Measurements from ENCODE around the gene CASKIN2.

CASKIN2 gene

DNA sequence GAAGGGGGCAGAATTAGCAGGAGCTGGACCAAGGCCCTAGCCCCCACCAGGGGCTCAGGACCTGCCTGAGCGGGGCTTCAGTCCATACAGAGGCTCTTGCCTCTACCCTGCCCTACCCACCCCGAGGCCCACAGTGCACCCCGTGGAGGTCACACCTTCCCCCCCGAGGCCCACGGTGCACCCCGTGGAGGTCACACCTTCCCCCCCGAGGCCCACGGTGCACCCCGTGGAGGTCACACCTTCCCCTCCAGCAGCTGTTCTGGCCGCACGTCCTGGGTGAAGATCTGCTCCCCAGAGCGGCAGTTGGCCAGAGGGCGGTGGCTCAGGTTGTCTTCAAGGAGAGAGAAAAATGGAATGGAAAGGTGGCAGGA lies 11.4 kb downstream of the CASKIN2 start:
- no peak for DNase-seq (ENCODE audit: low spot score)

GRCh38 chr17:75503337-75503950 lies 11.9 kb downstream of the CASKIN2 start:
- DNase-seq (ENCODE audit: low spot score) = no peak

DNA sequence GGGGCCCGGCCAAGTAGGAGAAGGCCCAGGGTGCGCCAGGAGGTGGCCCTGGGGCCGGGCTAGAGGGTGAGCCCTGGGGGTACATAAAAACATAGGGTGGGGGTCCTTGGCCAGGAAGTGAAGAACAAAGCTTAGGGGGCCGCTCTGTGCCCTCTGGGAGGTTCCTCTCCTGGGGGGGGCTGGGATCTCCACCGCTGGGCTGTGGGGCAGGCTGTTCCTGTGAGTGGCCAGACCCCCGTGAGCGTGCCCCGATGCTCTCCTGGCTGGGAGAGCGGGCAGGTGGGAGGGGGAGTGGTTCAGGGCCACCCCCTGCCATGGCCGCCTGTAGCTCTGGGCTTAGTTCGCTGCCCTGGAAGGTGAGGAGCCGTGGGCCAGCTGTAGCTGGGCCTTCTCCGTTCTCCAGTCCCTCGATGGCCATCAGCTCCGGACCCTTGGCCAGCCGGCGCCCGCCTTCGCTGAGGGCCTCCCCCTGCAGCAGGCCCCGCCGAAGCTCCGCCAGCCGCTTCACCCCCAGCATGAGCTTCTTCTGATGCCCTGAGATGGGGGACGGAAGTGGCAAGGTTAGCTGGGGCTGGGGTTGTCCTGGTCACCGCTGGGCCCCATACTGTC lies 12.5 kb downstream of the CASKIN2 start:
- no peak for DNase-seq (ENCODE audit: low spot score)

DNA sequence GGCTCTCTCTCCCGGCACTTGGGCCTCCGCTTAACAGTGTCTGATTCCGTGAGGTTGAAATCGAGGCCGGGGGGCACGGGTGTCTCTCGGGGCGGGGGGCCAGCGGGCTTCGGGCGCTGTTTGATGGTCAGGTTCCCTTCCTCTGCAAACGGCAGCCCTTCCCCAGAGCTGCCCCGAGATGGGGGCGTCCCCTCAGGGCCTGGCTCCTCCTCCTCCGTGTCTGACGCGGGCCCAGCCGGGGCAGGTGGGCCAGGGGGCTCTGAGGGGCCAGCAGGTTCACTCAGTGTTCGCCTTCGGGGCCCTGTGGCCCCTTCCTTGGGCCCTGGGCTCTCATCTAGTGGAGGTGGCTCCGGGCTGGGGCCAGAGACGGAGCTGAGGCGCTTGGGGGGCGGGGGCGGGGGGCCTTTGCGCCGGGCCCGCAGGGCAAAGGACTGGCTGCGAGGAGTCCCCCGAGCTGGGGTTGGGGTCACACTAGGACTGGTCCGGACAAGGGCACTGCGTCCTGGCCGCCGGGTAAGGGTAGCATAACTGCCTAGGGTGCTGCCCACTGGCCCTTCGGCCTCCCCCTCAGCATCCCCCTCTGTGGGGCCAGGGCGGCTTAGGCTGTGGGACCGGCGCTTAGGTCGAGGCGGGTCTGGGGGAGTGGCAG lies 13.1 kb downstream of the CASKIN2 start:
- no peak for DNase-seq (ENCODE audit: low spot score)

GRCh38 chr17:75501378-75502071 lies 13.8 kb downstream of the CASKIN2 start:
- no peak for DNase-seq (ENCODE audit: low spot score)

DNA sequence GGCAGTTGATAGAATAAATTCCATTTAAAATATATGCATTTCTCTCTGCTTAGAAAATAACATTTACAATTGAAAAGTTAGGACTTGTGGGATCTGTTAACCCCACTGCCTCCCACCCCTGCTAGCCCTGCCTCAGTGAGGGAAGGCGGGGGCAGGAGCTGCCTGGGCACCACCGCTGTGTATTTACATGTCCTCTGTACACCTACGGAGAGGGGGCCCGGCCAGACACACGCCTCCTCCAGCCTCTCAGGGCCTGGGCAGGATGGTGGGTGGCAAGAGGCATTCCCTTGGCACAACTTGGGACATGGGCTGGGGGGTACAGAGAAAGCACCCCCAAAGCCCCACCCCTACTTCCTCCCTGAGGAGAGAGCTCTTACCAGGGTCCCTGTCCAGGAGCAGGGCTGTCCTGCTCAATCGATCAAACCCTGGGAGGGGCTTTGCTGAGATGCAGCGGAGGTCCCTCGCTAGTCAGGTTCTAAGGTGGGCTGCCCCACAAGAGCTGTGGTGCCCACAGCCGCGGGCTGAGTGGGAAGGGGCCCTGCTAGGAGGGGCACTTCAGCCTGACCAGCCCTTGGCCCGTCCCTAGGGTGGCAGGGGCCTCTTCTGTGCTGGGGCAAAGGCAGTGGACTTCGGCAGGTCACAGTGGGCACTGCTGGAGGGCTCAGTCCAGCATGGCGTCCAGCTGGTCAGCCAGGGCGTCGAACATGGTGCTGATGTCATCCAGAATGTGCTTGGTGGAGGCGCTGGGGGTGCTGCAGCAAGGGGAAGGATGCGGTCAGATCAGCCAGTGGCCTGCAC lies 14.7 kb downstream of the CASKIN2 start:
- DNase-seq (ENCODE audit: low spot score) = no peak

DNA sequence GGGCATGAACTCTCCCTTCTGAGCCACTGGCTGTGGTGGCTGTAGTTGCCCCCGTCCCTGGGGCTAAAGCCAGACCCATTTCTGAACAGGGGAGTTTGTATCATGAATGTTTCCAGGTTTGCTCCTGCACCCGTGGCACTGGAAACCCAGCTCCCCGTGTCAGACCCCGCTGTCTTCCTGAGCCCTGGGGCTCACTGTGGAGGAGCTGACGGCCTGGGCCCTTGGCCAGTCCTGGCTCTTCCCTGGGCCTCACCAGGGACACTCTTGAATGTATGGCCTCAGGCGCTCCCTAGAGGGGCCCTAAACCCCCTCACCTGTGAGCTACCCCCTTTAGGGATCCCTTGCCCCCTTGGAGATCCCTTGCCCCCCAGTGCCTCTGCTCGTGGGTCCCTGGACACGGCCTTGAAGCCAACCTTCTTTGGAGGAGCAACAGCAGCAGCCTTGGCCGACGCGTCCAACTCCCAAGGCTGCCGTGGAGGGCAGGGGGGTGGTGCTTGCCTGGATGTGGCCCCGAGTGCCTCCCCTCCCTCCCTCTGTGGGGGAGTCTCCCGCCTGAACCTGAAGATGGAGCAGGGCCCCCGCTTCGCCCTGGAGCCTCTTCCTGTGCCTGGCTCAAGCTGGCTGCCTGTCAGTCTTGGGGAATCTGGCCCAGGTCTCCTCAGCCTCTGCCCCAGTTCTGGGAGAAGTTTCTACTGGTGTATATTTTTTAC lies 15.9 kb downstream of the CASKIN2 start:
- no peak for DNase-seq (ENCODE audit: low spot score)

DNA sequence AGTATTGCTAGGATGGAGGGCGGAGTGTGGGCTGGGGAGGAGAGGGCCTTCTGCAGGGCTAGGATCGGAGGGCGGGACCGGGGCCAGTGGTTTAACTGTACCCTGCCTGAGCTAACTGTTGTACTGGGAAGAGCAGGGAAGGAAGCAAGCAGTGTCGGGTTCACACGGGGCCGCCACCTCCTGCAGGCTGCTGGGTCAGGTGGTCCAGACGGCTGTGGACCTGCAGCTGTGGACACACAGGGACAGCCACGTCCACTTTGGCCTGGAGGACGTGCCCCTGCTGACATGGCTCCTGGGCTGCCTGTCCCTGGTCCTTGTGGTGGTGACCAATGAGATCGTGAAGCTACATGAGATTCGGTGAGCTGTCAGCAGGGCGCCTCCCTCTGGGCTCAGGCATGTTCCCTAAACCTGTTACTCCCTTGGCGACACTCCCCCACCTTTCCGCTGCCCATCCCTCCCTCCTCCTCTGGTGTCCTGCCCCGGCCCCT lies 16.6 kb downstream of the CASKIN2 start:
- no peak for DNase-seq (ENCODE audit: low spot score)

DNA sequence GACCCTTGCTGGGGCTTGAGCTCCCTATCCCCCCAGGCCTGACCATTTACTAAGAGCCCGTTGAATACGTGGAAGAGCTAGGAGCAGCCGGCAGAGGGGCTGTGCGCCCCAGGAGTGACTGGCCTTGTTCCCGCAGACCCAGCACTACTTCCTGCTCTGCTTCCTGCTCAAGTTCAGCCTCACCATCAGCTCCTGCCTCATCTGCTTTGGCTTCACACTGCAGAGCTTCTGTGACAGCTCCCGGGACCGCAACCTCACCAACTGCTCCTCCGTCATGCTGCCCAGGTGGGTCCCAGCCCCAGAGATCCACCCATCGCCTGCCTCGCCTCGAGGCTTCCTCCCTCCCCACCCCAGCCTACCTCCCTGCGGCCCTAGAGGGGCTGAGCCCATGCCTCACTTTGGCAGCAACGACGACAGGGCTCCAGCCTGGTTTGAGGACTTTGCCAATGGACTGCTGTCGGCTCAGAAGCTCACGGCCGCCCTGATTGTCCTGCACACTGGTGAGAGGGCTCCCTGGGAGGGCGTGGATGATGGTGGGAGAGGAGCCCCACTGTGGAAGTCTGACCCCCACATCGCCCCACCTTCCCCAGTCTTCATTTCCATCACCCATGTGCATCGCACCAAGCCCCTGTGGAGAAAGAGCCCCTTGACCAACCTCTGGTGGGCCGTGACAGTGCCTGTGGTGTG lies 17.2 kb downstream of the CASKIN2 start:
- DNase-seq (ENCODE audit: low spot score) = no peak

GRCh38 chr17:75496005-75496404 lies 19.3 kb downstream of the CASKIN2 start:
- no peak for DNase-seq (ENCODE audit: low spot score)

- DNase-seq (ENCODE audit: low spot score) = no peak
Observed at GRCh38 chr17:75494326-75494877, 20.9 kb downstream of the CASKIN2 start.

DNA sequence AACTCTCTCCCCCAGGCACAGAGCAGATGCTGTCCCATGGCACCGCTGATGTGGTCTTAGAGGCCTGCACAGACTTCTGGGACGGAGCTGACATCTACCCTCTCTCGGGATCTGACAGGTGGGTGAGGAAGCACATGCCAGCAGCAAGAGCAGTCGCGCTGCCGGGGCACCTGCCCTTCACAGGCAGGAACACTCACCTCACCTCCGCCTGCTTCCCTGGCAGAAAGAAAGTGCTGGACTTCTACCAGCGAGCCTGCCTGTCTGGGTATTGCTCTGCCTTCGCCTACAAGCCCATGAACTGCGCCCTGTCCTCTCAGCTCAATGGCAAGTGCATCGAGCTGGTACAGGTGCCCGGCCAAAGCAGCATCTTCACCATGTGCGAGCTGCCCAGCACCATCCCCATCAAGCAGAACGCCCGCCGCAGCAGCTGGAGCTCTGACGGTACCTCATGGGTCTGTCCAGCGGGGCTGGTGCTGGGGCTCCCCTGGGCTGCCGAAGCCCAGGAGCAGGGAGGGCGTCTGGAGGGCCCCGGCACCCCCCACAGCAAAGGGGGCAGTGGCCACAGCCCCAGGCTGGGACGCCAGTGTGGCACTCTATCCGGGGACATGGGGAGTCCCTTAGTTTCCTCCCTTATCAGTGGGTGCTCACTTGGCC lies 21.7 kb downstream of the CASKIN2 start:
- no peak for DNase-seq (ENCODE audit: low spot score)

GRCh38 chr17:75492555-75493168 lies 22.7 kb downstream of the CASKIN2 start:
- DNase-seq (ENCODE audit: low spot score) = no peak

DNA sequence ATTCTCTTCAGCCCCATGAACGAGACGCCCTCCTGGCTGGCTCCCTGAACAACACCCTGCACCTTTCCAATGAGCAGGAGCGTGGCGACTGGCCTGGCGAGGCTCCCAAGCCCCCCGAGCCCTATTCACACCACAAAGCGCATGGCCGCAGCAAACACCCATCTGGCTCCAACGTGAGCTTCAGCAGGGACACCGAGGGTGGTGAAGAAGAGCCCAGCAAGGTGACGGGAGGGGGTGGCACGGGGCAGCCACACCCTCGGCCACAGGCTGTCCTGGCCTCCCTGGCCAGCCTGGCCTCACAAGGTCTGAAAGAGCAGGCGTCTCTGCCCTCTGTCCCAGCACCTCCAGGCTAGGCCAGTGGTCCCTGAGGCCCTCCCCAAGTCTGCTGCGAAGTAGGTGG lies 23.7 kb downstream of the CASKIN2 start:
- no peak for DNase-seq (ENCODE audit: low spot score)

DNA sequence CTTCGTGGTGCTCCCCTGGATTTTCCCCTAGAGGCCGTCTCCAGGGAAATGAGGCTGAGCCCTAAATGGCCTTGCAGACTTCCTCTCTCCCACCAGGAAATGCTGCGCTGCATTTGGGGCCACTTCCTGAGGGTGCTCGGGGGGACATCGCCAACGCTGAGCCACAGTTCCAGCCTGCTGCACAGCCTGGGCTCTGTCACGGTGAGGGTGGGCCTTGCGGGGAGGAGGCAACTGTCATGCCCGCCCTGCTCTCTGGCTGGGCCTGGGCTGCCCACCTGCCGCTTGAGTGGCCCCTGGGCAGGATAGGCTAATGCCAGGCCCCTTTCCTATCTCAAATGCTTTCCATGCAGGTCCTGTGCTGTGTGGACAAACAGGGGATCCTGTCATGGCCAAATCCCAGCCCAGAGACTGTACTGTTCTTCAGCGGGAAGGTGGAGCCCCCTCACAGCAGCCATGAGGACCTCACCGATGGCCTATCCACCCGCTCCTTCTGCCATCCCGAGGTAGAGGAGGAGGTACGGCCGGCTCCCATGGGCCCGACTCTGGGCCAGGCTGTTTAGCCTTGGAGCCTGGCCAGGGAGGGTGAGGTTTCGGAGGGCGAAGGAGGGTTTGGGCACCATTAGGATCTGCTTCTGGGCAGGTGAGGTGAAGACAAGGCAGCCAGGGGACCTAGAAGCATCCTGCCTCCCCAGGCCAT lies 24.2 kb downstream of the CASKIN2 start:
- no peak for DNase-seq (ENCODE audit: low spot score)

DNA sequence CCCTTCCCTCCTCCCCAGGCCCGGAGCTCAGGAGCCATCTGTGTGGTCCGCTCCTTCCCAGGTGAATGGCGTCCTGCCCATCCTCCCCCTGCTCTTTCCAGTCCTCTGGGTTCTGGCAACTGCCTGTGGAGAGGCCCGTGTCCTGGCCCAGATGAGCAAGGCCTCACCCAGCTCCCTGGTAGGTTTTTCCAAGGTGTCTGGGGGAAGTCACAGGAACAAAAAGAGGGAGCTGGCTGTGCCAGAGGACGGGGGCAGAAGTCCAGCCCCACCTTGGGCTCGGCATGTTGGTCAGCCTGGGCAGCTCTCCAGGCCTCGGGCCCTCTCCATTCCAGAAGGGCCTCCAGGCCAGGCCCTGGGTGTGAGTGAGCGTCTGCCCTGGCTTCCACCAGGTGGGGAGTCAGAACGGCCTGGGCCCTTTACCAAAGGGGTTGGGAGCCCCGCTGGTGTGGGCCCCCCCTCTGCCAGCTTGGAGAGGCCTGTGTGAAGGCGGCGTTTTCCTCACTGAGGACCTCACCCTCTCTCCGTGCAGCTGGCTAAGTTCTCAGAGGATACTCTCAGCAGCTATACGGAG lies 25.1 kb downstream of the CASKIN2 start:
- no peak for DNase-seq (ENCODE audit: low spot score)

- no peak for DNase-seq (ENCODE audit: low spot score)
Observed at GRCh38 chr17:75489511-75489955, 25.8 kb downstream of the CASKIN2 start.

DNA sequence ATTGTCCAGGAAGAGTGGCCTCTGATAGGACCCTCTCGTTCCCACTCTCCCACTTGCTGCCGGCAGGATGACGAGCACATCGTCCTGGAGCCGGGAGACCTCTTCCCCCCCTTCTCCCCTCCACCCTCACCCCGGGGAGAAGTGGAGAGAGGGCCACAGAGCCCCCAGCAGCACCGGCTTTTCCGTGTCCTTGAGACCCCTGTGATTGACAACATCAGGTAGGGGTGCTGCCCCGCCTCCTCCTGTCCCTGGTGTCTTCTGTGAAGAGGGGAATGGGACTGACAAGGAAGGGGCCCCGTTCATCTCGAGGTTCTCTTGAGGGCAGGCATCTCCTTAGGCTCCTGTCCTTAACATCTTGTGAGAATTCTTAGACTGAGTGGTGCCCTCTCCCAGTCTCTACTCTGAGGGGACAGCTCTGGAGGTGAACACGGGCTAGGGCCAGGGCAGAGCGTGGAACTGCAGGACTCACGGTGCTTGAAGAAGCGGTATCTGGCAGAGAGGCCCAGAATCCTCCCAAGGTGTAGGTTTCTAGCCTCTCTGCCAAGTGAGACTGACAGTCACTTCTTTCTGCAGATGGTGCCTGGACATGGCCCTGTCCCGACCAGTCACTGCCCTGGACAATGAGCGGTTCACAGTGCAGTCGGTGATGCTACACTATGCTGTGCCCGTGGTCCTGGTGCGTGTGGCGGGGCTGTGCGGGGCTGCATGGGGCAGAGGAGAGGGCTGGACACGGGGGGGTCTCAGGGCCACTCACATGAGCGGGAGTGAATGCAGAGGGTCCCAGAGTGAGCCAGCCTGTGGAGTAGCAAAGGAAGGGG lies 26.4 kb downstream of the CASKIN2 start:
- no peak for DNase-seq (ENCODE audit: low spot score)
